Prostate gland (tissue), 2 donors: Measurements from ENCODE around the gene PAM16. TPM values are rescaled to one million over a fixed set of nuclear protein-coding genes. Genes with fewer than 3 reads are reported as not detected.

Experiments used
- DNase-seq: peaks from one replicate; pipeline ENCODE4 v3.0.0-alpha.2; 2019; ENCODE audit warnings: low spot score
- H3K27ac ChIP-seq, 2 donors: fragments of 200-600 bp; sonication (generic); 2 replicates each; pipeline ENCODE4 v1.5.1; 2017 to 2019
- H3K27me3 ChIP-seq: fragments of 200-600 bp; sonication (generic); replicated peaks from 2 replicates; pipeline ENCODE4 v1.5.1; 2019; ENCODE audit not compliant: insufficient read depth
- H3K36me3 ChIP-seq, 2 donors: fragments of 200-600 bp; sonication (generic); 1 replicate in 1 of 2; 2 replicates in 1 of 2; pipeline versions ENCODE4 v1.5.1 to v1.8.1; 2017 to 2019
- H3K4me1 ChIP-seq: fragments of 200-600 bp; sonication (generic); replicated peaks from 2 replicates; pipeline ENCODE4 v1.5.1; 2019
- H3K4me3 ChIP-seq, 2 donors: fragments of 200-600 bp; sonication (generic); 2 replicates each; pipeline ENCODE4 v1.5.1; 2017 to 2019
- H3K9me3 ChIP-seq: fragments of 200-600 bp; sonication (generic); 2 replicates; pipeline ENCODE4 v1.5.1; 2017
- CTCF ChIP-seq, 4 experiments: fragments of 200-600 bp in 2 of 4; fragments of 450-650 bp in 2 of 4; sonication (generic) in 2 of 4; IDR thresholded peaks; 1 replicate in 3 of 4; 2 replicates in 1 of 4; pipeline ENCODE4 v1.5.1; 2016 to 2019; ENCODE audit warnings: antibody characterized with exemption in 4 of 4, mild to moderate bottlenecking in 2 of 4, moderate library complexity in 2 of 4
- POLR2A ChIP-seq: fragments of 450-650 bp; IDR thresholded peaks from one replicate; pipeline ENCODE4 v1.6.1; 2016; ENCODE audit warnings: antibody characterized with exemption, mild to moderate bottlenecking
- POLR2AphosphoS5 ChIP-seq: sonication (generic); formaldehyde crosslinking; IDR thresholded peaks from one replicate; pipeline ENCODE4 v1.6.1; 2017; ENCODE audit warnings: antibody characterized with exemption
- WGBS: methylation state at CpG from one replicate; pipeline ENCODE4 v1.1.5; 2018; 5-methylcytosine and 5-hydroxymethylcytosine counted together
- intact Hi-C: fragments of 100-400 bp; cut with DNase I; formaldehyde crosslinking; loops from one replicate; pipeline ENCODE4 v1.14.2; 2022
- total RNA-seq, 2 donors: library from RNA; depleted of rRNA; stranded (reverse); fragments of >200 nt; gene quantifications; one replicate each; pipeline ENCODE4 v1.1.0, GENCODE V29; 2016

Gene PAM16
- total RNA-seq, 2 donors from 2014 or later = 28.6 to 100 TPM

GRCh38 chr16:4370151-4370550, 19.0 kb upstream of the PAM16 start:
- H3K36me3 ChIP-seq = no peaks in the 10 kb centered on the region
- no peak overlapping the region for H3K27ac ChIP-seq
- TF ChIP-seq POLR2A (no peak), CTCF (IDR thresholded peaks at IDR 0.05) (no peak), POLR2AphosphoS5 (no peak)
- no peak for DNase-seq
- no peaks in the 10 kb centered on the region for H3K27me3 ChIP-seq
- H3K9me3 ChIP-seq = no peaks in the 10 kb centered on the region
- intact Hi-C loops = no loop called here
- peaks cover 29% of the 10 kb centered on the region for H3K4me1 ChIP-seq
- 87% methylated on average over 3 of the region's 3 CpGs for WGBS
- no peak overlapping the region for H3K4me3 ChIP-seq

GRCh38 chr16:4369007-4369733, 18.0 kb upstream of the PAM16 start:
- Histone ChIP-seq H3K9me3 (no peaks in the 10 kb centered on the region), H3K4me3 (no peak overlapping the region), H3K27me3 (no peaks in the 10 kb centered on the region), H3K36me3 (no peaks in the 10 kb centered on the region), H3K27ac (peak overlapping the region in 1 of 2 donors; percentile 1), H3K4me1 (peaks cover 19% of the 10 kb centered on the region)
- TF ChIP-seq POLR2AphosphoS5 (peak; percentile 47), CTCF (IDR thresholded peaks at IDR 0.05) (peak in 2 of 4 experiments; percentile 8 to 22), POLR2A (no peak)
- intact Hi-C loops = no loop called here
- WGBS = 58% methylated on average over 13 of the region's 13 CpGs
- peak; percentile 67 for DNase-seq

DNA sequence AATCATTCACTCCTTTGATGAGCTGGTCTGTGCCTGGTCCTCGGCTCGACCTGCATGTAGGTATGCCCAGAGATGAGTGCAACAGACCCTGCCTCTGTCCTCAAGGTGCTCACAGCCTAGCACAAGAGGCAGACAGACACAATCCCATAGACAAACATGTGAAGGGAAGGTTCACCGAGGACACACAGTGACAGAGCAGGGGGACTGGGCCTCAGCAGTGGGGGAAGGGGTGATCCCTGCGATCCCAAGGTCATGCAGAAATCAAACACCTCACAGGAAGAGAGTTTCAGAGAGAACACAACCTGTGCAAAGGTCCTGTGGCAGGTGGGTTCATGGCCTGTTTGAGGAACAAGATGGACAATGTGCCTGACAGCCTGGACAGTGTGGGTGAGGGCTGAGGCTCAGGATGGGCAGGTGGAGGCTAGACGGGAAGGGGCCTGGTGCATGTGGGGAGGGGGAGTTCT, 16.3 kb upstream of the PAM16 start:
- intact Hi-C loops = no loop called here
- TF ChIP-seq POLR2A (no peak), CTCF (IDR thresholded peaks at IDR 0.05) (no peak), POLR2AphosphoS5 (no peak)
- Histone ChIP-seq H3K36me3 (no peaks in the 10 kb centered on the region), H3K9me3 (no peaks in the 10 kb centered on the region), H3K4me3 (no peak overlapping the region), H3K27me3 (no peaks in the 10 kb centered on the region), H3K27ac (no peak overlapping the region), H3K4me1 (peaks cover 8% of the 10 kb centered on the region)
- 96% methylated on average over 5 of the region's 5 CpGs for WGBS
- no peak for DNase-seq

DNA sequence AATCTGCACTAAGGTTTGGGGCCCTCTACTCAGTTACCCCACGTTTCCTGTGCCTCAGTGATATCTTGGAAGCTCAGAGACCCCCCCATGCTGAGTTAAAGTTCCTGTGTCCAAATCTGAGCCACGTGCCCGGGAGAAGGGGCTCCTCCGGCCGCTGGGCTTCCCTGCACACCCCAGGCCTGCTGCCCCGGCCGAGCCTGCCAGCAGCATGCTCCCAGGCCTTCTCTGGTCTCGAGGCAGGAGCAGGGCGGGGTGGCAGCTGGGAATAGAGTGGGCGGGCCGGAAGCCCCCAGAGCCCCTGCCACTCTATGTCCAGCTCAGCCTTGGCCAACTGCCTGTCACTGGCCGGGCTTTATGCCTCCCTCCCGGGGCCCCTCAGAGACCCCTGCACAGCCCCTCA, 14.9 kb upstream of the PAM16 start:
- intact Hi-C loops = no loop called here
- H3K27ac ChIP-seq = no peak overlapping the region
- no peaks in the 10 kb centered on the region for H3K9me3 ChIP-seq
- no peak overlapping the region for H3K4me3 ChIP-seq
- no peak for TF ChIP-seq POLR2A
- TF ChIP-seq CTCF (IDR thresholded peaks at IDR 0.05) = no peak
- TF ChIP-seq POLR2AphosphoS5 = no peak
- no peaks in the 10 kb centered on the region for H3K36me3 ChIP-seq
- WGBS = 96% methylated on average over 13 of the region's 13 CpGs
- H3K27me3 ChIP-seq = no peaks in the 10 kb centered on the region
- H3K4me1 ChIP-seq = peaks cover 5% of the 10 kb centered on the region
- no peak for DNase-seq

DNA sequence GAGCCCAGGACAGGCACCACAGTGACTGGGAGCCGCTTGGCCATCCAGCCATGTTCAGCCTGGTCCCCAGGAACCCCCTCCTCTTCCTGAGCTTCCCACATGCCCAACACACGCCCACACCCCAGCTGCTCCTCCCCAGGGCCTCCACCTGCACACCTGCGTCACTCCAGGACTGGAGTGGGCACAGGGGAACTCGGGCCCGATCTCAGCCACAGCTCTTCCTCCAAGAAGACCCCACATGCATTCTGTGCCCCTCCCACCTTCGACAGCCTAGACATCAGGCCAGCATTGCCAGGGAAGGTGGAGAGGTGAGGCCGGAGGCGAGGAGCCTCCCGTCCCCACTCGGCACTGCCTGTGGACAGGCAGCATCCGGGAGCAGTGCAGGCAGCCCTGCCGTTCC, 14.5 kb upstream of the PAM16 start:
- H3K9me3 ChIP-seq = no peaks in the 10 kb centered on the region
- no peak overlapping the region for H3K27ac ChIP-seq
- 98% methylated on average over 12 of the region's 12 CpGs for WGBS
- intact Hi-C loops = no loop called here
- DNase-seq = no peak
- H3K36me3 ChIP-seq = no peaks in the 10 kb centered on the region
- H3K27me3 ChIP-seq = no peaks in the 10 kb centered on the region
- peaks cover 5% of the 10 kb centered on the region for H3K4me1 ChIP-seq
- no peak overlapping the region for H3K4me3 ChIP-seq
- no peak for TF ChIP-seq POLR2A
- TF ChIP-seq POLR2AphosphoS5 = no peak
- TF ChIP-seq CTCF (IDR thresholded peaks at IDR 0.05) = no peak
